HEK293T (cell line): Measurements from ENCODE around the gene SPSB4.

ENCODE experiments used
- ARNT ChIP-seq: fragments of 450-650 bp; IDR thresholded peaks from 2 replicates; pipeline ENCODE4 v1.6.1; 2017; ENCODE audit warnings: mild to moderate bottlenecking
- BHLHE40 ChIP-seq: fragments of 450-650 bp; IDR thresholded peaks from 2 replicates; pipeline ENCODE4 v1.6.1; 2016; ENCODE audit warnings: mild to moderate bottlenecking, moderate library complexity, borderline replicate concordance
- CTBP1 ChIP-seq: fragments of 450-650 bp; IDR thresholded peaks from 2 replicates; pipeline ENCODE4 v1.6.1; 2016; ENCODE audit warnings: borderline replicate concordance
- ELF4 ChIP-seq: fragments of 450-650 bp; IDR thresholded peaks from 2 replicates; pipeline ENCODE4 v1.6.1; 2017; ENCODE audit warnings: antibody characterized with exemption
- FOXA1 ChIP-seq: fragments of 450-650 bp; IDR thresholded peaks from 2 replicates; pipeline ENCODE4 v1.6.1; 2016; ENCODE audit warnings: mild to moderate bottlenecking
- FOXK2 ChIP-seq: fragments of 450-650 bp; IDR thresholded peaks from 2 replicates; pipeline ENCODE4 v1.6.1; 2016; ENCODE audit warnings: mild to moderate bottlenecking
- FOXM1 ChIP-seq: fragments of 450-650 bp; IDR thresholded peaks from 2 replicates; pipeline ENCODE4 v1.6.1; 2017; ENCODE audit warnings: mild to moderate bottlenecking, borderline replicate concordance
- HDGF ChIP-seq: fragments of 450-650 bp; IDR thresholded peaks from 2 replicates; pipeline ENCODE4 v1.6.1; 2017; ENCODE audit warnings: antibody characterized with exemption, borderline replicate concordance
- NFRKB ChIP-seq: fragments of 450-650 bp; IDR thresholded peaks from 2 replicates; pipeline ENCODE4 v1.6.1; 2016; ENCODE audit warnings: mild to moderate bottlenecking, moderate library complexity
- SP1 ChIP-seq: fragments of 450-650 bp; IDR thresholded peaks from 2 replicates; pipeline ENCODE4 v1.6.1; 2017
- SUZ12 ChIP-seq: fragments of 450-650 bp; IDR thresholded peaks from 2 replicates; pipeline ENCODE4 v1.6.1; 2016; ENCODE audit warnings: mild to moderate bottlenecking
- TARDBP ChIP-seq: fragments of 450-650 bp; IDR thresholded peaks from 2 replicates; pipeline ENCODE4 v1.6.1; 2016
- TF ChIP-seq, protein P1 (sequence below): fragments of 450-650 bp; IDR thresholded peaks from 2 replicates; pipeline ENCODE4 v1.6.1; 2016

DNA sequence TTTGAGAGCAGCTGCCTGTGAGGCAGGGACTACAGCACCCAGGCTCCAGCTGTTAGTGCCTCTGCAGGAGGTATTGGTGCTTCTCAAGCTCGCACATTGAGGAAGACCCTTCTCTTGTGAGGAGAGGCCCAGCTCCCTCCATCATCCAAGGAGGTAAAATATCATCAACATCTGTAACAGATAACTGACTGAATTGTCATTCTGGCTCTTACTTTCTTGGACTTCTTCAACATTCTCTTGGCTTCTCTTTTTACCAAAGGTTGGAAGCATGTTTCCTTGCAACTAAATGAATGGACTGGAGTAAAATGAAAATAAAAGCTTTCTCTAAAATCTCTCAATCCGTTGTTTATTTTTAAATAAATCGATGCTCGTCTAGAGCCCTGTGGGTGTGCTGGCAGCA lies 127.4 kb downstream of the SPSB4 start:
- TF ChIP-seq ELF4 (no peak), ARNT (no peak), SP1 (no peak), FOXK2 (no peak), BHLHE40 (no peak), SUZ12 (no peak), FOXA1 (no peak), HDGF (no peak), NFRKB (no peak), CTBP1 (no peak), FOXM1 (no peak), TARDBP (no peak)
- TF ChIP-seq, protein P1, sequence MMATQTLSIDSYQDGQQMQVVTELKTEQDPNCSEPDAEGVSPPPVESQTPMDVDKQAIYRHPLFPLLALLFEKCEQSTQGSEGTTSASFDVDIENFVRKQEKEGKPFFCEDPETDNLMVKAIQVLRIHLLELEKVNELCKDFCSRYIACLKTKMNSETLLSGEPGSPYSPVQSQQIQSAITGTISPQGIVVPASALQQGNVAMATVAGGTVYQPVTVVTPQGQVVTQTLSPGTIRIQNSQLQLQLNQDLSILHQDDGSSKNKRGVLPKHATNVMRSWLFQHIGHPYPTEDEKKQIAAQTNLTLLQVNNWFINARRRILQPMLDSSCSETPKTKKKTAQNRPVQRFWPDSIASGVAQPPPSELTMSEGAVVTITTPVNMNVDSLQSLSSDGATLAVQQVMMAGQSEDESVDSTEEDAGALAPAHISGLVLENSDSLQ = no peak
